GM18867 (cell line): ENCODE data around the gene PCED1A.

Experiments
- ATAC-seq: cut with Tn5 transposase; IDR thresholded peaks from one replicate; pipeline ENCODE4 v1.9.1; 2021; ENCODE audit warnings: mild to moderate bottlenecking, moderate library complexity; ENCODE audit not compliant: unreplicated experiment

PCED1A gene

GRCh38 chr20:2840138-2840966 lies at the start of gene PCED1A, which contains the start of gene VPS16:
TSS of gene PCED1A (minus strand) at chr20:2840655. CDS start at chr20:2839912, 743 bp downstream.
TSS of gene VPS16 (plus strand) at chr20:2840745. CDS start at chr20:2840775, 30 bp downstream.
- peak; percentile 95 for ATAC-seq

- no peak for ATAC-seq
Measured at GRCh38 chr20:2889797-2890196, 49.3 kb upstream of the PCED1A start.

GRCh38 chr20:2889209-2889608 lies 48.8 kb upstream of the PCED1A start:
- ATAC-seq, result no peak

- no peak for ATAC-seq
Measured at GRCh38 chr20:2888224-2888955, 47.9 kb upstream of the PCED1A start.

GRCh38 chr20:2887715-2888114 lies 47.3 kb upstream of the PCED1A start:
- ATAC-seq, result no peak

- ATAC-seq, result no peak
Measured at GRCh38 chr20:2883726-2884637, 43.5 kb upstream of the PCED1A start.

- no peak for ATAC-seq
Measured at GRCh38 chr20:2880650-2881049, 40.2 kb upstream of the PCED1A start.

- no peak for ATAC-seq
Measured at GRCh38 chr20:2879146-2879545, 38.7 kb upstream of the PCED1A start.

GRCh38 chr20:2878515-2878914 lies 38.1 kb upstream of the PCED1A start:
- no peak for ATAC-seq

- no peak for ATAC-seq
Measured at GRCh38 chr20:2875690-2876203, 35.3 kb upstream of the PCED1A start.

- ATAC-seq, result no peak
Measured at GRCh38 chr20:2874456-2874855, 34.0 kb upstream of the PCED1A start.

GRCh38 chr20:2873747-2874041 lies 33.2 kb upstream of the PCED1A start:
- peak; percentile 37 for ATAC-seq

- peak; percentile 93 for ATAC-seq
Measured at GRCh38 chr20:2873010-2873746, 32.7 kb upstream of the PCED1A start, which contains the start of gene PTPRA. TSS of gene PTPRA (plus strand) at chr20:2873481. CDS start at chr20:2964278, 90,797 bp downstream.

- peak; percentile 30 for ATAC-seq
Measured at GRCh38 chr20:2872459-2873009, 32.1 kb upstream of the PCED1A start.

- ATAC-seq, result no peak
Measured at GRCh38 chr20:2871661-2872458, 31.4 kb upstream of the PCED1A start.

GRCh38 chr20:2871111-2871465 lies 30.6 kb upstream of the PCED1A start:
- no peak for ATAC-seq

GRCh38 chr20:2869381-2869780 lies 28.9 kb upstream of the PCED1A start:
- ATAC-seq, result no peak

- ATAC-seq, result no peak
Measured at GRCh38 chr20:2867081-2867864, 26.8 kb upstream of the PCED1A start.
